ENCODE data around the gene NEU2.

The NEU2 gene

GRCh38 chr2:233032551-233033320 is at the start of gene NEU2:
TSS of gene NEU2 (plus strand) at chr2:233032672. CDS start at chr2:233032672, 0 bp downstream.
- no peak for DNase-seq

GRCh38 chr2:232982926-232983668 is 49.4 kb upstream of the NEU2 start:
- no peak for DNase-seq

GRCh38 chr2:232983669-232984140 is 48.8 kb upstream of the NEU2 start:
- DNase-seq, result no peak

- DNase-seq, result no peak
Measured at GRCh38 chr2:232984451-232985207, 47.8 kb upstream of the NEU2 start.

- DNase-seq, result no peak
Measured at GRCh38 chr2:232986155-232986554, 46.3 kb upstream of the NEU2 start.

GRCh38 chr2:232993231-232993821 is 39.1 kb upstream of the NEU2 start:
- DNase-seq, result no peak

GRCh38 chr2:232994446-232994845 is 38.0 kb upstream of the NEU2 start:
- DNase-seq, result no peak

GRCh38 chr2:232997749-232998665 is 34.5 kb upstream of the NEU2 start:
- no peak for DNase-seq

- DNase-seq, result no peak
Measured at GRCh38 chr2:232998666-232998985, 33.8 kb upstream of the NEU2 start.

GRCh38 chr2:232999354-232999753 is 33.1 kb upstream of the NEU2 start:
- DNase-seq, result no peak

GRCh38 chr2:233000886-233001750 is 31.4 kb upstream of the NEU2 start:
- DNase-seq, result no peak

- DNase-seq, result no peak
Measured at GRCh38 chr2:233002829-233003657, 29.4 kb upstream of the NEU2 start.

- no peak for DNase-seq
Measured at GRCh38 chr2:233003658-233004555, 28.6 kb upstream of the NEU2 start.

GRCh38 chr2:233005096-233005495 is 27.4 kb upstream of the NEU2 start:
- no peak for DNase-seq

GRCh38 chr2:233006648-233007047 is 25.8 kb upstream of the NEU2 start:
- no peak for DNase-seq

- DNase-seq, result no peak
Measured at GRCh38 chr2:233007270-233007669, 25.2 kb upstream of the NEU2 start.

GRCh38 chr2:233007739-233008138 is 24.7 kb upstream of the NEU2 start:
- DNase-seq, result no peak

- no peak for DNase-seq
Measured at GRCh38 chr2:233009661-233010060, 22.8 kb upstream of the NEU2 start.
